ENCODE data around the gene LENEP. TPM values are rescaled to one million over a fixed set of nuclear protein-coding genes. Genes with fewer than 3 reads are reported as not detected.

LENEP gene
- total RNA-seq, 4 donors from 2014 or later, result not detected

DNA sequence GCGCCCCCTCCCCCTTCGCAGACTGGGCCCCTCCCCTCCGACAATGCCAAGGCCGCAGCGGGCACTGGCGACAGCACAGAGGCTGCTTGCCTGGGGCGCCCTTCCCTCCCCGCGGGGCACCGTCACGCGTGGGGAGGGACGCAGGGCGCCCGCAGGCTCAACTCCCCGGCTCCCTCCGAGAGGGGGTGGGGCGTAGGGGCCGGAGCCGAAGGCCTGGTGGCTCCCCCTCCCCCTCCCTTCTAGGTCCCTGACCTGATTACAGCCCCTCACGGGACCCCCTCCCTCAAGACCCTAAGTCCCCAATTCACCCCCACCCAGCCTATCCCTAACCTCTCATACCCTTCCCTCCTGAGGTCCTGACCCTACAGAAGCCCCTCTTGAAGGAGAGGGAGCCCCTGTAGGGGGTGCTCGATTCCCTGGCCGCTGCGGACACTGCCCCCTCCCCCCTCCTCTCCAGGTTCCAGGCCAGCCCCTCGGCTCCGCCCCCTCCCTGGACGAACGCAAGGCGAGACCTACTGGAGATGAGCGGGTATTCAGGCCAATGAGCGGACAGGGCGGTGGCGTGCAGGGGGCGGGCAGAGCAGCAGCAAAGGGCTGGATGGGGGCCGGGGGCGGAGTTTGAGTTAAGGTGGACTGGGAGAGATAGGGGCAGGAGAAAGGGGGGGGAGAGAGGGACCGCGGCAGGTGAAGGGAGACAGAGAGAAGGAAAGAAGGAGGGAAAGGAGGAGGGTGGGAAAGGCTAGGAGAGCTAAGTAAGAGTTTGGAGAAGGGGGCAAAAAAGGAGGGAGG, 8.5 kb downstream of the LENEP start:
- Histone ChIP-seq H3K4me1 (peaks cover 43 to 45% of the 10 kb centered on the region in 2 donors), H3K27me3 (no peaks in the 10 kb centered on the region)

DNA sequence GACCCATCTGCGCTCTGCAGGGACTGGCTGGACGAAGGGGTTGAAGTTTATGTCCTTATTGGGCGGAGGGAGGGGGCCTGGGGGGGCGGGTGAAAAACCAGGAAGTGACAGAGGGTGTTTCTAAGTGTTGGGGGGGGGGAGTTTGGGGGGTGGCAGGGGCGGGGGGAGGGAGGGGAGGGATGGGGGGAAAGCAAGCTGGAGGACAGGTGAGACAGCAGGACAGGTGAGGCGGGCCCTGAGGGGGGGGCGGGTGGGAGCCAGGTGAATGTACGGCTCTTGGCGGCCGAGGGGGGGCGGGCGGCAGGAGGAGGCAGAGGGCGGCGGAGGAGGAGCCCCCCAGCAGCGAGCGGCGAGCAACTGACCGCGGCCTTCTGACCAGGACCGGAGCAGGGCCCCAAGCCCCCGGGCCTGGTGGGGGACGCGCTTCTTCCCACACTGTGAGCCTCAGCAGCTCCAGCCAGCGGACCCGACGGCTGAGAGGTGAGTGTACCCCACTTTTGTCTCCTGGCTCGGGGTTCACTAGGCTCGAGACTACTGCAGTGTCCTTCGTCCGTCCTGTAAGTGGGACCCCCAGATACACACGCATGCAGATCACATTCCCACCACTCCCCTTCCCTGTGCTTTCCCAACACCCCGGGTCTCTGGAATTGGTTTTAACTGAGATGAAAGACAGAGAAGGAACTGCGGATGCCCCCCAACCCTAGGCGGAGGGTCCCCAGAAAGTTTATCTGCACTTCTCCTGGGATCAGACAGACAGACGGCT, 9.3 kb downstream of the LENEP start, which contains the start of gene ZBTB7B:
Gene ZBTB7B (plus strand): TSS at position 339 of the 763 bp plus-strand sequence. CDS start 11,859 bp downstream, outside the sequence.
- intact Hi-C loops (cut with DNase I), result no loop called here
- 0 to 2% methylated on average over 8 to 9 of the region's 35 CpGs for WGBS, 2 donors
- Histone ChIP-seq H3K27me3 (no peaks in the 10 kb centered on the region), H3K27ac (peak within 1 kb of the TSS; percentile 91 to 99 (median 95)), H3K36me3 (no peaks in the 10 kb centered on the region), H3K4me3 (replicated peaks in 1 of 3) (peak within 1 kb of the TSS; percentile 86 to 97 (median 93)), H3K4me1 (peaks cover 50 to 53% of the 10 kb centered on the region in 2 donors), H3K9me3 (no peaks in the 10 kb centered on the region)
- TF ChIP-seq, protein P1, sequence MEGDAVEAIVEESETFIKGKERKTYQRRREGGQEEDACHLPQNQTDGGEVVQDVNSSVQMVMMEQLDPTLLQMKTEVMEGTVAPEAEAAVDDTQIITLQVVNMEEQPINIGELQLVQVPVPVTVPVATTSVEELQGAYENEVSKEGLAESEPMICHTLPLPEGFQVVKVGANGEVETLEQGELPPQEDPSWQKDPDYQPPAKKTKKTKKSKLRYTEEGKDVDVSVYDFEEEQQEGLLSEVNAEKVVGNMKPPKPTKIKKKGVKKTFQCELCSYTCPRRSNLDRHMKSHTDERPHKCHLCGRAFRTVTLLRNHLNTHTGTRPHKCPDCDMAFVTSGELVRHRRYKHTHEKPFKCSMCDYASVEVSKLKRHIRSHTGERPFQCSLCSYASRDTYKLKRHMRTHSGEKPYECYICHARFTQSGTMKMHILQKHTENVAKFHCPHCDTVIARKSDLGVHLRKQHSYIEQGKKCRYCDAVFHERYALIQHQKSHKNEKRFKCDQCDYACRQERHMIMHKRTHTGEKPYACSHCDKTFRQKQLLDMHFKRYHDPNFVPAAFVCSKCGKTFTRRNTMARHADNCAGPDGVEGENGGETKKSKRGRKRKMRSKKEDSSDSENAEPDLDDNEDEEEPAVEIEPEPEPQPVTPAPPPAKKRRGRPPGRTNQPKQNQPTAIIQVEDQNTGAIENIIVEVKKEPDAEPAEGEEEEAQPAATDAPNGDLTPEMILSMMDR (IDR thresholded peaks at IDR 0.05), result no peak
- no peak for TF ChIP-seq POLR2A (IDR thresholded peaks at IDR 0.05)
- peak; percentile 59 to 73 for DNase-seq

More for the DNA sequence above, 8.5 kb downstream of the LENEP start:
- Histone ChIP-seq H3K36me3 (no peaks in the 10 kb centered on the region), H3K9me3 (no peaks in the 10 kb centered on the region), H3K27ac (peak overlapping the region; percentile 86 to 99 (median 95)), H3K4me3 (replicated peaks in 1 of 3) (peak overlapping the region; percentile 23 to 86 (median 41))
- peak; percentile 100 for DNase-seq
- intact Hi-C loops (cut with DNase I), result no loop called here
- WGBS, 2 donors, result 0 to 1% methylated on average over 25 to 26 of the region's 38 CpGs
- peak; percentile 69 to 91 for TF ChIP-seq POLR2A (IDR thresholded peaks at IDR 0.05)
- TF ChIP-seq, protein P1 (IDR thresholded peaks at IDR 0.05), result peak in 5 of 6 experiments; percentile 19 to 44 (median 38)

DNA sequence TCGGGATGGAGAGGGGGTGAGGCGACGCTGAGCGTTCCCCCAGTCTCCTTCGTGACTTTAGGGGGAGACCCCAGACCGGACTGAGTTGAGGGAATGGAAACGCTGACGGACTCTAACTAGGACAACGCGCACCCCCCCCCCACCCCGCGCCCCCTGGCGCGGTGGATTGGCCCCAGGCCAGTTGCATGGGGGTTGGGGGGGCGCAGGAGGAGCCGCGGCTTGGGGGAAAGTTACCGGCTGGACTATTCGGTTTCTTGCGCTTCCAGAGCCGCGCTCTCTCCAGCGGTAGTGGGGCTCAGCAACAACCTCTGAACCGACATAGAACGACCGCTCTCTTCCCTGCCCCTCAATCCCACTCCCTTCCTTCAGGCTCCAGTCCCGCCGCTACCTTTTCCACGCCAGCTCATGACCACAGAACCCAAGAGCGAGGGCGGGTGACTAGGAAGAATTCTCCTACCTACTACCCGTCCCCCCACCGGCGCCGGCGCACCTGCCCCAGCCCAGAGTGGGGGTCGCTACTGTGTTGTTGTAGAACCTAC, 9.9 kb downstream of the LENEP start:
- H3K27me3 ChIP-seq, result no peaks in the 10 kb centered on the region
- intact Hi-C loops (cut with DNase I), result no loop called here
- peaks cover 57 to 60% of the 10 kb centered on the region in 2 donors for H3K4me1 ChIP-seq
- WGBS, 2 donors, result 1% methylated on average over 24 to 25 of the region's 37 CpGs
- TF ChIP-seq, protein P1 (IDR thresholded peaks at IDR 0.05), result no peak
- peak in 1 of 2 donors; percentile 33 for TF ChIP-seq POLR2A (IDR thresholded peaks at IDR 0.05)
- peak in 1 of 2 donors; percentile 59 for DNase-seq
- H3K36me3 ChIP-seq, result no peaks in the 10 kb centered on the region
- H3K9me3 ChIP-seq, result no peaks in the 10 kb centered on the region
- H3K27ac ChIP-seq, result peak overlapping the region; percentile 91 to 99 (median 95)
- H3K4me3 ChIP-seq (replicated peaks in 1 of 3), result peak overlapping the region; percentile 86 to 97 (median 93)

DNA sequence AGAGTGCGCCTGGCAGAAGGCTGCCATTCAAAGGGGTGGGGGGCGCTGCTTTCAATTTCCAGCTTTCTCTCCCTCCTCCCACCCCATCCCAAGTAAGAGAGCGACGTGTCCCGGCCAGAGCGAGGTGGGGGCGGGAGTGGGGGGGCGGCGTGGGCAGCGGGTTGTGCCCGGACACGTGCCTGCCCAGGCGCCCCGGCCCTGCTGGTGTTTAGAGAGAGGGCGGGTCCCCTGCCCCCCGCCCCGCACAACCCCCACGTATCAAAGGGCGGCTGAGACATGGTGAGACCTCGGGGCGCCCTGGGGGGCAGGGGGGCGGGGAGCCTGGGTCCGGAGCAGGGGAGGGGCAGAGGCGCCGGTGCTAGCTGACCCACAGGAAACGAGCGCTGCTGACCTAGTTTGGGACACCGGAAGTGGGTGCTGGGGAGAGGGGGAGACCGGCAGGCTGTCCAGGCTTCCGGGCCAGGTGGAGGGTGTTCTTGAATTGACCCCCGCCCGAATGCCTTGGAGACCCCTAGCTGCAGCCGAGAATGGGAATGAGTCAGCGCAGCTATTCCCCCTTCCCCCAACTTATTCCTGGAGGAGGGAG, 10.5 kb downstream of the LENEP start:
- peak; percentile 76 to 86 for DNase-seq
- TF ChIP-seq POLR2A (IDR thresholded peaks at IDR 0.05), result no peak
- TF ChIP-seq, protein P1 (IDR thresholded peaks at IDR 0.05), result no peak
- intact Hi-C loops (cut with DNase I), result no loop called here
- H3K36me3 ChIP-seq, result no peaks in the 10 kb centered on the region
- H3K27ac ChIP-seq, result peak overlapping the region; percentile 91 to 99 (median 95)
- WGBS, 2 donors, result 2 to 6% methylated on average over 11 to 12 of the region's 34 CpGs
- H3K27me3 ChIP-seq, result no peaks in the 10 kb centered on the region
- peaks cover 61 to 65% of the 10 kb centered on the region in 2 donors for H3K4me1 ChIP-seq
- no peaks in the 10 kb centered on the region for H3K9me3 ChIP-seq
- peak overlapping the region; percentile 86 to 97 (median 93) for H3K4me3 ChIP-seq (replicated peaks in 1 of 3)
